Endothelial cell of umbilical vein (primary cell): ENCODE measurements around the gene HGF. TPM values are rescaled to one million over a fixed set of nuclear protein-coding genes. Genes with fewer than 3 reads are reported as not detected.
"Not testable (repeated sequence)": the region's sequence is repeated elsewhere in the genome, so short reads cannot be mapped to it uniquely, and the experiment has no call there.

Experiments
- BruUV-seq: library from RNA; stranded (reverse); fragments of 400-500 nt; replicated peaks from 2 replicates; lab custom pipeline; 2021; lab: Mats Ljungman, UMichigan
- CTCF ChIA-PET: fragments of 300-600, 350-600 bp; sonication (Branson Sonifier 250); formaldehyde crosslinking; loops from one replicate; lab custom pipeline; 2021; ENCODE audit warnings: antibody characterized with exemption, inconsistent platforms; lab: Charles Lee
- POLR2A ChIA-PET: fragments of 300-600, 350-600 bp; sonication (Branson Sonifier 250); formaldehyde crosslinking; loops from one replicate; lab custom pipeline; 2021; ENCODE audit warnings: antibody characterized with exemption, inconsistent platforms; lab: Charles Lee
- DNase-seq: peaks from one replicate; pipeline ENCODE4 v3.0.0-alpha.2; 2011; ENCODE audit warnings: low read depth, low spot score
- FAIRE-seq: peaks from 2 replicates; lab custom pipeline; 2011; peaks lifted over from hg19 to GRCh38; lab: Jason Lieb, UNC
- H2AFZ ChIP-seq: 2 replicates; pipeline ENCODE4 v1.6.0; 2012; ENCODE audit warnings: low read depth, low read length, control low read depth, inconsistent platforms
- H3K27ac ChIP-seq: 2 replicates; pipeline ENCODE4 v1.5.1; 2011; ENCODE audit warnings: low read depth, mild to moderate bottlenecking, control low read depth, low read length, moderate library complexity; ENCODE audit not compliant: insufficient read depth
- H3K27me3 ChIP-seq, 2 experiments: 2 replicates each; pipeline versions ENCODE4 v1.6.0 to v1.6.1; 2011; ENCODE audit warnings: low read length in 2 of 2, mixed read lengths in 1 of 2; ENCODE audit not compliant: control insufficient read depth in 2 of 2, insufficient read depth in 2 of 2
- H3K36me3 ChIP-seq, 2 experiments: 2 replicates in 1 of 2; 3 replicates in 1 of 2; pipeline ENCODE4 v1.5.1; 2011; ENCODE audit warnings: low read length in 2 of 2, mild to moderate bottlenecking in 1 of 2, moderate library complexity in 1 of 2; ENCODE audit not compliant: control insufficient read depth in 2 of 2, insufficient read depth in 2 of 2; ENCODE audit errors: extremely low read depth in 1 of 2
- H3K4me1 ChIP-seq: 3 replicates; pipeline ENCODE4 v1.5.1; 2011; ENCODE audit warnings: mild to moderate bottlenecking, low read length; ENCODE audit not compliant: control insufficient read depth, insufficient read depth; ENCODE audit errors: extremely low read depth
- H3K4me2 ChIP-seq: 2 replicates; pipeline ENCODE4 v1.6.1; 2011; ENCODE audit warnings: low read length, control low read depth, mixed read lengths; ENCODE audit not compliant: insufficient read depth
- H3K4me3 ChIP-seq, 3 experiments: fragments of 200-600 bp in 1 of 3; sonication (generic), shearing (Covaris generic) in 1 of 3; replicated peaks in 1 of 3; 2 replicates each; pipeline ENCODE4 v1.5.1; 2011 to 2016; ENCODE audit warnings: control low read depth in 3 of 3, low read length in 3 of 3, mild to moderate bottlenecking in 2 of 3, inconsistent platforms in 1 of 3, low read depth in 1 of 3, moderate library complexity in 1 of 3; ENCODE audit not compliant: insufficient read depth in 1 of 3
- H3K79me2 ChIP-seq: 2 replicates; pipeline ENCODE4 v1.6.0; 2012; ENCODE audit warnings: low read length, inconsistent platforms; ENCODE audit not compliant: control insufficient read depth, insufficient read depth
- H3K9ac ChIP-seq: replicated peaks from 2 replicates; pipeline ENCODE3; 2011; ENCODE audit warnings: low read length, control low read depth; ENCODE audit not compliant: insufficient read depth; ENCODE audit errors: extremely low read depth
- H3K9me1 ChIP-seq: replicated peaks from 3 replicates; pipeline ENCODE4 v1.6.0; 2011; ENCODE audit warnings: mild to moderate bottlenecking, low read length; ENCODE audit not compliant: control insufficient read depth, insufficient read depth; ENCODE audit errors: extremely low read depth
- H3K9me3 ChIP-seq: replicated peaks from 2 replicates; pipeline ENCODE4 v1.5.1; 2012; ENCODE audit warnings: low read length, inconsistent platforms; ENCODE audit not compliant: control insufficient read depth, insufficient read depth
- H4K20me1 ChIP-seq: replicated peaks from 2 replicates; pipeline ENCODE3; 2011; ENCODE audit warnings: mild to moderate bottlenecking, low read length; ENCODE audit not compliant: control insufficient read depth, insufficient read depth; ENCODE audit errors: extremely low read depth
- EZH2 ChIP-seq: IDR thresholded peaks from 2 replicates; pipeline ENCODE4 v1.6.1; 2012; ENCODE audit warnings: borderline replicate concordance, low read depth, mild to moderate bottlenecking, moderate library complexity, low read length, inconsistent platforms; ENCODE audit not compliant: severe bottlenecking
- FOS ChIP-seq: IDR thresholded peaks from 2 replicates; pipeline ENCODE4 v1.6.1; 2011; ENCODE audit warnings: mild to moderate bottlenecking, low read length, moderate library complexity, borderline replicate concordance; ENCODE audit not compliant: insufficient read depth
- GATA2 ChIP-seq: IDR thresholded peaks from 2 replicates; pipeline ENCODE4 v1.7.0; 2011; ENCODE audit warnings: low read depth, mild to moderate bottlenecking, moderate library complexity, mixed read lengths, low read length; ENCODE audit not compliant: insufficient read length, insufficient read depth
- JUN ChIP-seq: IDR thresholded peaks from 2 replicates; pipeline ENCODE4 v1.6.1; 2011; ENCODE audit warnings: borderline replicate concordance, low read depth; ENCODE audit not compliant: insufficient read length, insufficient read depth
- MYC ChIP-seq: IDR thresholded peaks from one replicate; pipeline ENCODE4 v1.6.1; 2011; ENCODE audit warnings: mild to moderate bottlenecking, low read depth, low read length
- POLR2A ChIP-seq: IDR thresholded peaks from 2 replicates; pipeline ENCODE4 v1.6.1; 2012; ENCODE audit warnings: low read depth, mild to moderate bottlenecking, control low read depth, low read length
- POLR2AphosphoS5 ChIP-seq: IDR thresholded peaks from 2 replicates; pipeline ENCODE4 v1.6.1; 2012; ENCODE audit warnings: low read depth, mild to moderate bottlenecking, control low read depth, low read length, moderate library complexity; ENCODE audit not compliant: insufficient read depth
- dilution Hi-C: fragments of 300-500 bp; cut with MboI; formaldehyde crosslinking; loops from one replicate; pipeline ENCODE4 v1.15.0; 2019; ENCODE audit warnings: low sequenced_read_pairs; ENCODE audit not compliant: extremely low pct_ligation_motif_present
- intact Hi-C: fragments of 100-400 bp; cut with micrococcal nuclease; formaldehyde crosslinking; loops from one replicate; pipeline ENCODE4 v1.10.0; 2022
- polyA plus RNA-seq, 4 experiments: library from polyadenylated mRNA; depleted of rRNA in 3 of 4; stranded (reverse) in 3 of 4; unstranded in 1 of 4; fragments of >200 nt; gene quantifications; 2 replicates each; pipeline versions ENCODE4 v1.2.1 to v1.2.3, GENCODE V29; 2011 to 2012; ENCODE audit warnings: missing spikeins in 1 of 4
- total RNA-seq: library from RNA; stranded (reverse); gene quantifications from 2 replicates; pipeline ENCODE4 v1.2.3, GENCODE V29; 2021
- TF ChIP-seq, protein P1 (sequence below), 2 donors: IDR thresholded peaks; 1 replicate in 1 of 2; 2 replicates in 1 of 2; pipeline ENCODE4 v1.5.1; 2011; ENCODE audit warnings: low read length in 2 of 2, mild to moderate bottlenecking in 2 of 2, moderate library complexity in 2 of 2, control low read depth in 1 of 2, inconsistent platforms in 1 of 2, low read depth in 1 of 2; ENCODE audit not compliant: insufficient read depth in 1 of 2; ENCODE audit errors: extremely low read depth in 1 of 2
- TF ChIP-seq, protein P2 (sequence below): IDR thresholded peaks from 2 replicates; pipeline ENCODE4 v1.6.1; 2011; ENCODE audit not compliant: insufficient read depth, insufficient read length

The HGF gene
- total and polyA plus RNA-seq, 2 donors (not counting 3 experiments of a cell fraction or from before 2014, with no cell fraction given), result 0.15 to 0.18 TPM

DNA sequence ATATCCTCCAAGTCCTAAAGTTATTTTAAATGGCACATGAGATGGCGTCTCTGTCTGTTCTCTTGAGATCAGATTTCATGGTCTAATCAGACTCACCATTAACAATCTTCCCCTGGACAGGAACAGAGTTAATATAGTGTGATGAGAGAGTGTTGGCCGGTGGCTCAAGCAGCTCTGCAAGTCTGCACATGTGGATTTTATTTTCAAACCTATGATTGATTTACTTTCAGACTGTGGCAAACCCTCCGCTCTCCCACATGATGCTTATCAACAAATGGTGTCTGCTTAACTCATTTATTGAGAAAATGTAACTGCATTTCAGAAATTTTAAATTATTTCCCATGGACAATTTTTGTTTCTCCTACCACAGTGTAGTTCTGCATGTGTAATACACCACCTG lies 46.5 kb upstream of the HGF start:
- ChIA-PET CTCF (no interaction called here), POLR2A (no interaction called here)
- no peaks in the 10 kb centered on the region for H3K79me2 ChIP-seq
- H2AFZ ChIP-seq, result no peak overlapping the region
- BruUV-seq, result no TSS peak
- DNase-seq (no peak), FAIRE-seq (no peak)
- H3K4me3 ChIP-seq, result no peak overlapping the region
- no peaks in the 10 kb centered on the region for H3K9me3 ChIP-seq
- dilution Hi-C loops (no loop called here), intact Hi-C loops (no loop called here)
- no peak overlapping the region for H3K27ac ChIP-seq
- no peak for TF ChIP-seq POLR2A
- TF ChIP-seq, protein P1, sequence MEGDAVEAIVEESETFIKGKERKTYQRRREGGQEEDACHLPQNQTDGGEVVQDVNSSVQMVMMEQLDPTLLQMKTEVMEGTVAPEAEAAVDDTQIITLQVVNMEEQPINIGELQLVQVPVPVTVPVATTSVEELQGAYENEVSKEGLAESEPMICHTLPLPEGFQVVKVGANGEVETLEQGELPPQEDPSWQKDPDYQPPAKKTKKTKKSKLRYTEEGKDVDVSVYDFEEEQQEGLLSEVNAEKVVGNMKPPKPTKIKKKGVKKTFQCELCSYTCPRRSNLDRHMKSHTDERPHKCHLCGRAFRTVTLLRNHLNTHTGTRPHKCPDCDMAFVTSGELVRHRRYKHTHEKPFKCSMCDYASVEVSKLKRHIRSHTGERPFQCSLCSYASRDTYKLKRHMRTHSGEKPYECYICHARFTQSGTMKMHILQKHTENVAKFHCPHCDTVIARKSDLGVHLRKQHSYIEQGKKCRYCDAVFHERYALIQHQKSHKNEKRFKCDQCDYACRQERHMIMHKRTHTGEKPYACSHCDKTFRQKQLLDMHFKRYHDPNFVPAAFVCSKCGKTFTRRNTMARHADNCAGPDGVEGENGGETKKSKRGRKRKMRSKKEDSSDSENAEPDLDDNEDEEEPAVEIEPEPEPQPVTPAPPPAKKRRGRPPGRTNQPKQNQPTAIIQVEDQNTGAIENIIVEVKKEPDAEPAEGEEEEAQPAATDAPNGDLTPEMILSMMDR (IDR thresholded peaks at IDR 0.05; ENCODE audit: extremely low read depth in 1 of 2, insufficient read depth in 1 of 2, low read depth in 1 of 2, low read length in 2 of 2), result no peak
- no peak for TF ChIP-seq GATA2
- TF ChIP-seq FOS, result no peak
- TF ChIP-seq, protein P2, sequence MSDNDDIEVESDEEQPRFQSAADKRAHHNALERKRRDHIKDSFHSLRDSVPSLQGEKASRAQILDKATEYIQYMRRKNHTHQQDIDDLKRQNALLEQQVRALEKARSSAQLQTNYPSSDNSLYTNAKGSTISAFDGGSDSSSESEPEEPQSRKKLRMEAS, result no peak
- no peak for TF ChIP-seq MYC
- no peak for TF ChIP-seq JUN
- no peak for TF ChIP-seq POLR2AphosphoS5
- no peak for TF ChIP-seq EZH2
- no peaks in the 10 kb centered on the region for H4K20me1 ChIP-seq
- H3K36me3 ChIP-seq, result no peaks in the 10 kb centered on the region
- H3K4me1 ChIP-seq, result no peaks in the 10 kb centered on the region
- no peaks in the 10 kb centered on the region for H3K9me1 ChIP-seq
- no peak overlapping the region for H3K9ac ChIP-seq
- H3K4me2 ChIP-seq, result no peak overlapping the region
- H3K27me3 ChIP-seq, result no peaks in the 10 kb centered on the region

DNA sequence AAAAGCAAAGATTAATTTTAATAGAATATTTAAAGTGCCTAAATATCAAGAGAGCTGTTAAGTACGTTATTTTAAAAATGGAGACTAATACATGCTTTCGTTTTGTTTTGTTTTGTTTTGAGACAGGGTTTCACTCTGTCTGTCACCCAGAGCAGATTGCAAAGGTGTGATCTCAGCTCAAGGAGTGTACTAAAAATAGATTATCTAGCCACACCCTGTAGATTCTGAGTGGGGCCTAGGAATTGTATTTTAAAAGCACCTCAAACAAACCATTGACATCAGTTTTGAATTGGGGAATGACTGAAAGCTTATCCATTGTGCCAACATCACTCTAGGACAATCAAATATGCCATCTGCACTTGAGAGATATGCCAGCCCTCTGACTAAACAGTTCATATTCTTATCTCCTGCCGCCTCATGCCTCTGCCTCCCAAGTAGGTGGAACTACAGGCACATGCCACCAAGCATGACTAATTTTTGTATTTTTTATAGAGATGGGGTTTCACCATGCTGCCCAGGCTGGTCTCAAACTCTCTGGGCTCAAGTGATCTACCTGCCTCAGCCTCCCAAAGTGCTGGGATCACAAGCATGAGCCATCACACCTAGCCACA lies 43.1 kb upstream of the HGF start:
- POLR2A ChIA-PET, H3K27ac ChIP-seq, H3K79me2 ChIP-seq, CTCF ChIA-PET, intact Hi-C loops, H3K36me3 ChIP-seq, H2AFZ ChIP-seq, dilution Hi-C loops, H3K27me3 ChIP-seq, H3K4me3 ChIP-seq, H3K4me2 ChIP-seq, BruUV-seq, DNase-seq, FAIRE-seq, H4K20me1 ChIP-seq, H3K4me1 ChIP-seq, H3K9ac ChIP-seq, H3K9me1 ChIP-seq, H3K9me3 ChIP-seq: not testable (repeated sequence)
